IPS-15b (cell line): ENCODE measurements around the gene LIN52.

Experiments
- H3K27me3 ChIP-seq: one replicate; pipeline ENCODE4 v1.6.1; 2013; ENCODE audit warnings: low read length; ENCODE audit not compliant: control insufficient read depth, insufficient read depth
- H3K36me3 ChIP-seq: one replicate; pipeline ENCODE4 v1.6.1; 2013; ENCODE audit warnings: low read length; ENCODE audit not compliant: control insufficient read depth, insufficient read depth
- H3K4me1 ChIP-seq: one replicate; pipeline ENCODE4 v1.6.1; 2013; ENCODE audit warnings: mild to moderate bottlenecking, low read length; ENCODE audit not compliant: control insufficient read depth, insufficient read depth
- H3K4me3 ChIP-seq: one replicate; pipeline ENCODE4 v1.5.1; 2013; ENCODE audit warnings: low read depth, low read length
- H3K9ac ChIP-seq: one replicate; pipeline ENCODE4 v1.6.1; 2013; ENCODE audit warnings: low read depth, mild to moderate bottlenecking, low read length
- H3K9me3 ChIP-seq: one replicate; pipeline ENCODE4 v1.6.1; 2013; ENCODE audit warnings: mild to moderate bottlenecking, low read length; ENCODE audit not compliant: control insufficient read depth, insufficient read depth

Gene LIN52

GRCh38 chr14:74202113-74202512 lies 117.4 kb downstream of the LIN52 start:
- H3K4me3 ChIP-seq = no peak overlapping the region
- no peaks in the 10 kb centered on the region for H3K4me1 ChIP-seq
- no peak overlapping the region for H3K9ac ChIP-seq
- H3K9me3 ChIP-seq = no peaks in the 10 kb centered on the region
- H3K27me3 ChIP-seq = no peaks in the 10 kb centered on the region
- H3K36me3 ChIP-seq = no peaks in the 10 kb centered on the region

GRCh38 chr14:74203639-74204038 lies 118.9 kb downstream of the LIN52 start:
- Histone ChIP-seq H3K9me3 (no peaks in the 10 kb centered on the region), H3K4me3 (no peak overlapping the region), H3K27me3 (no peaks in the 10 kb centered on the region), H3K9ac (no peak overlapping the region), H3K4me1 (no peaks in the 10 kb centered on the region), H3K36me3 (no peaks in the 10 kb centered on the region)

- H3K4me1 ChIP-seq = no peaks in the 10 kb centered on the region
- no peak overlapping the region for H3K4me3 ChIP-seq
- no peaks in the 10 kb centered on the region for H3K9me3 ChIP-seq
- no peaks in the 10 kb centered on the region for H3K36me3 ChIP-seq
- H3K27me3 ChIP-seq = no peaks in the 10 kb centered on the region
- no peak overlapping the region for H3K9ac ChIP-seq
These were observed 119.7 kb downstream of the LIN52 start for GRCh38 chr14:74204491-74204890.

GRCh38 chr14:74205882-74206281 lies 121.1 kb downstream of the LIN52 start:
- Histone ChIP-seq H3K4me1 (no peaks in the 10 kb centered on the region), H3K4me3 (no peak overlapping the region), H3K27me3 (no peaks in the 10 kb centered on the region), H3K9ac (no peak overlapping the region), H3K9me3 (no peaks in the 10 kb centered on the region), H3K36me3 (no peaks in the 10 kb centered on the region)

- H3K27me3 ChIP-seq = no peaks in the 10 kb centered on the region
- H3K4me3 ChIP-seq = no peak overlapping the region
- no peaks in the 10 kb centered on the region for H3K36me3 ChIP-seq
- no peak overlapping the region for H3K9ac ChIP-seq
- H3K4me1 ChIP-seq = no peaks in the 10 kb centered on the region
- H3K9me3 ChIP-seq = no peaks in the 10 kb centered on the region
These were observed 123.2 kb downstream of the LIN52 start for GRCh38 chr14:74207943-74208342.

GRCh38 chr14:74208642-74209041 lies 123.9 kb downstream of the LIN52 start:
- no peak overlapping the region for H3K9ac ChIP-seq
- H3K36me3 ChIP-seq = no peaks in the 10 kb centered on the region
- no peaks in the 10 kb centered on the region for H3K4me1 ChIP-seq
- H3K9me3 ChIP-seq = no peaks in the 10 kb centered on the region
- no peaks in the 10 kb centered on the region for H3K27me3 ChIP-seq
- H3K4me3 ChIP-seq = no peak overlapping the region

- no peaks in the 10 kb centered on the region for H3K9me3 ChIP-seq
- H3K27me3 ChIP-seq = peaks cover 5% of the 10 kb centered on the region
- H3K4me3 ChIP-seq = no peak overlapping the region
- no peak overlapping the region for H3K9ac ChIP-seq
- no peaks in the 10 kb centered on the region for H3K4me1 ChIP-seq
- no peaks in the 10 kb centered on the region for H3K36me3 ChIP-seq
These were observed 127.3 kb downstream of the LIN52 start for GRCh38 chr14:74211945-74212580.

- no peak overlapping the region for H3K9ac ChIP-seq
- H3K36me3 ChIP-seq = no peaks in the 10 kb centered on the region
- H3K9me3 ChIP-seq = no peaks in the 10 kb centered on the region
- H3K4me3 ChIP-seq = no peak overlapping the region
- no peaks in the 10 kb centered on the region for H3K4me1 ChIP-seq
- H3K27me3 ChIP-seq = peaks cover 24% of the 10 kb centered on the region
These were observed 129.4 kb downstream of the LIN52 start for GRCh38 chr14:74213907-74214803.

- no peak overlapping the region for H3K9ac ChIP-seq
- H3K4me1 ChIP-seq = no peaks in the 10 kb centered on the region
- no peak overlapping the region for H3K4me3 ChIP-seq
- H3K9me3 ChIP-seq = no peaks in the 10 kb centered on the region
- peaks cover 25% of the 10 kb centered on the region for H3K27me3 ChIP-seq
- H3K36me3 ChIP-seq = no peaks in the 10 kb centered on the region
These were observed 131.9 kb downstream of the LIN52 start for GRCh38 chr14:74216671-74217070.

GRCh38 chr14:74217672-74218448 lies 133.1 kb downstream of the LIN52 start:
- H3K9ac ChIP-seq = no peak overlapping the region
- H3K4me3 ChIP-seq = peak overlapping the region; percentile 22
- H3K4me1 ChIP-seq = no peaks in the 10 kb centered on the region
- no peaks in the 10 kb centered on the region for H3K9me3 ChIP-seq
- H3K27me3 ChIP-seq = peaks cover 25% of the 10 kb centered on the region
- H3K36me3 ChIP-seq = no peaks in the 10 kb centered on the region

GRCh38 chr14:74218462-74218861 lies 133.7 kb downstream of the LIN52 start:
- peaks cover 25% of the 10 kb centered on the region for H3K27me3 ChIP-seq
- no peaks in the 10 kb centered on the region for H3K36me3 ChIP-seq
- no peaks in the 10 kb centered on the region for H3K9me3 ChIP-seq
- no peak overlapping the region for H3K9ac ChIP-seq
- no peaks in the 10 kb centered on the region for H3K4me1 ChIP-seq
- H3K4me3 ChIP-seq = no peak overlapping the region
